PC-3 (cell line): ENCODE data around the gene RPS25. TPM values are rescaled to one million over a fixed set of nuclear protein-coding genes. Genes with fewer than 3 reads are reported as not detected.
"Not testable (repeated sequence)": the region's sequence is repeated elsewhere in the genome, so short reads cannot be mapped to it uniquely, and the experiment has no call there.

Source experiments
- ATAC-seq: fragments of 200-7000 bp; cut with Tn5 transposase; 2 replicates; pipeline ENCODE4 v1.9.1; 2020; ENCODE audit warnings: mild to moderate bottlenecking, moderate library complexity
- BruUV-seq: library from RNA; stranded (reverse); fragments of 400-500 nt; replicated peaks from 2 replicates; lab custom pipeline; 2021; lab: Mats Ljungman, UMichigan
- CTCF ChIA-PET: fragments of 300-600 bp; sonication (Branson Sonifier 250); formaldehyde crosslinking; loops from one replicate; lab custom pipeline; 2022; ENCODE audit warnings: antibody characterized with exemption; lab: Charles Lee
- POLR2A ChIA-PET: fragments of 300-600 bp; sonication (Branson Sonifier 250); formaldehyde crosslinking; loops from one replicate; lab custom pipeline; 2022; ENCODE audit warnings: antibody characterized with exemption; ENCODE audit not compliant: unreplicated experiment; lab: Charles Lee
- DNase-seq: peaks from one replicate; pipeline ENCODE4 v3.0.0-alpha.2; 2015
- H2AFZ ChIP-seq: fragments of 300-600 bp; sonication (generic); 2 replicates; pipeline ENCODE4 v1.6.0; 2016; ENCODE audit warnings: antibody characterized with exemption, low read length
- H3F3A ChIP-seq: fragments of 300-600 bp; sonication (generic); one replicate; pipeline ENCODE4 v1.6.0; 2017; ENCODE audit warnings: antibody characterized with exemption, low read length, control low read depth, mild to moderate bottlenecking; ENCODE audit not compliant: unreplicated experiment
- H3K27ac ChIP-seq: fragments of 300-600 bp; sonication (generic); 2 replicates; pipeline ENCODE4 v1.5.1; 2016; ENCODE audit warnings: mild to moderate bottlenecking, low read length
- H3K27me3 ChIP-seq: fragments of 300-600 bp; sonication (generic); 2 replicates; pipeline ENCODE4 v1.6.1; 2016; ENCODE audit warnings: low read length, mixed read lengths
- H3K36me3 ChIP-seq: fragments of 300-600 bp; sonication (generic); 2 replicates; pipeline ENCODE4 v1.6.1; 2016; ENCODE audit warnings: low read depth, mixed run types, low read length, mixed read lengths
- H3K4me1 ChIP-seq: fragments of 300-600 bp; sonication (generic); 2 replicates; pipeline ENCODE4 v1.5.1; 2016; ENCODE audit warnings: low read length; ENCODE audit not compliant: insufficient read depth
- H3K4me2 ChIP-seq: fragments of 300-600 bp; sonication (generic); 2 replicates; pipeline ENCODE4 v1.6.0; 2016; ENCODE audit warnings: low read length
- H3K4me3 ChIP-seq: fragments of 300-600 bp; sonication (generic); 2 replicates; pipeline ENCODE4 v1.5.1; 2016; ENCODE audit warnings: mild to moderate bottlenecking, low read length, mixed read lengths
- H3K79me2 ChIP-seq: fragments of 300-600 bp; sonication (generic); 2 replicates; pipeline ENCODE4 v1.6.1; 2017; ENCODE audit warnings: low read length, mixed read lengths
- H3K9ac ChIP-seq: fragments of 300-600 bp; sonication (generic); 2 replicates; pipeline ENCODE4 v1.6.0; 2016; ENCODE audit warnings: mild to moderate bottlenecking, low read length
- H3K9me2 ChIP-seq: fragments of 300-600 bp; sonication (generic); replicated peaks from 2 replicates; pipeline ENCODE4 v1.6.1; 2016; ENCODE audit warnings: mixed run types, low read length, mixed read lengths
- H3K9me3 ChIP-seq: fragments of 300-600 bp; sonication (generic); 2 replicates; pipeline ENCODE4 v1.6.1; 2016; ENCODE audit warnings: low read length, mixed read lengths
- H4K20me1 ChIP-seq: fragments of 300-600 bp; sonication (generic); 2 replicates; pipeline ENCODE4 v1.6.1; 2016; ENCODE audit warnings: low read length, mixed read lengths
- EZH2 ChIP-seq: fragments of 300-600 bp; sonication (generic); IDR thresholded peaks from one replicate; pipeline ENCODE4 v1.6.1; 2017; ENCODE audit warnings: antibody characterized with exemption, mild to moderate bottlenecking, low read length; ENCODE audit not compliant: unreplicated experiment
- EZH2phosphoT487 ChIP-seq: fragments of 300-600 bp; sonication (generic); IDR thresholded peaks from 2 replicates; pipeline ENCODE4 v1.6.1; 2018; ENCODE audit warnings: mild to moderate bottlenecking, antibody characterized with exemption, low read length, borderline replicate concordance
- intact Hi-C: fragments of 100-400 bp; cut with micrococcal nuclease; formaldehyde crosslinking; loops from 2 replicates; pipeline ENCODE4 v1.9.0; 2023
- total RNA-seq: library from RNA; depleted of rRNA; stranded (reverse); fragments of >200 nt; gene quantifications from 2 replicates; pipeline ENCODE4 v1.2.3, GENCODE V29; 2014
- TF ChIP-seq, protein P1 (sequence below): fragments of 300-600 bp; sonication (generic); conservative IDR thresholded peaks from 2 replicates; pipeline ENCODE4 v1.5.1; 2017; ENCODE audit warnings: antibody characterized with exemption, low read depth, mild to moderate bottlenecking, low read length

Gene RPS25
- total RNA-seq, 1 experiment from 2014 or later: 931 TPM

DNA sequence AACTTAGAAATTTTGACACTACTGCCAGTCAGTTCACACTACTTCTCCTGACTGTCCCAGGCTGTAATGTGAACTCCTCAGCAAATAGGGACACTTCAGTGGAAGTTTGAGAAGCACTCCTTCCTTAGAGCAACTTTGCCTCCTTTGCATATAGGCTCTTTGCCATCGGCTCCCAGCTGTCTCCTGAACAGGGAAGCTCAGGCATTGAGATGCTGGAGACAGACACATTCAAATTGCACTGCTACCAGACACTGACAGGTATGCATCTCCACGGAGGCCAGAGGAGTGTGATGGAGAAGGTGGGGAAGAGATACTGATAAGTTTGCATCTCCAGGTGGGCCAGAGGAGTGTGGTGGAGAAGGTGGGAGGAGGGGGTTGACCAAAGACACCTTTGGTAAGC lies 1.9 kb upstream of the RPS25 start:
- CTCF ChIA-PET: interaction anchor here (0.6 to 0.9 kb wide), 2 partner anchors 76 to 78 kb away, joined by 3 to 5 read pairs; no protein-coding TSS in a partner anchor
- no peak overlapping the region for H3K27ac ChIP-seq
- BruUV-seq: no TSS peak
- intact Hi-C loops: loop anchor here (2.0 to 5.0 kb wide), 2 partner anchors 21 to 37 kb away; partner anchors contain the start of genes CENATAC and HYOU1
- H3K4me3 ChIP-seq: peak overlapping the region; percentile 98
- DNase-seq: peak; percentile 34
- no peak for ATAC-seq
- H3K79me2 ChIP-seq: peaks cover 75% of the 10 kb centered on the region
- H3K4me2 ChIP-seq: peak overlapping the region; percentile 94
- TF ChIP-seq EZH2phosphoT487: no peak
- TF ChIP-seq EZH2: no peak
- TF ChIP-seq, protein P1, sequence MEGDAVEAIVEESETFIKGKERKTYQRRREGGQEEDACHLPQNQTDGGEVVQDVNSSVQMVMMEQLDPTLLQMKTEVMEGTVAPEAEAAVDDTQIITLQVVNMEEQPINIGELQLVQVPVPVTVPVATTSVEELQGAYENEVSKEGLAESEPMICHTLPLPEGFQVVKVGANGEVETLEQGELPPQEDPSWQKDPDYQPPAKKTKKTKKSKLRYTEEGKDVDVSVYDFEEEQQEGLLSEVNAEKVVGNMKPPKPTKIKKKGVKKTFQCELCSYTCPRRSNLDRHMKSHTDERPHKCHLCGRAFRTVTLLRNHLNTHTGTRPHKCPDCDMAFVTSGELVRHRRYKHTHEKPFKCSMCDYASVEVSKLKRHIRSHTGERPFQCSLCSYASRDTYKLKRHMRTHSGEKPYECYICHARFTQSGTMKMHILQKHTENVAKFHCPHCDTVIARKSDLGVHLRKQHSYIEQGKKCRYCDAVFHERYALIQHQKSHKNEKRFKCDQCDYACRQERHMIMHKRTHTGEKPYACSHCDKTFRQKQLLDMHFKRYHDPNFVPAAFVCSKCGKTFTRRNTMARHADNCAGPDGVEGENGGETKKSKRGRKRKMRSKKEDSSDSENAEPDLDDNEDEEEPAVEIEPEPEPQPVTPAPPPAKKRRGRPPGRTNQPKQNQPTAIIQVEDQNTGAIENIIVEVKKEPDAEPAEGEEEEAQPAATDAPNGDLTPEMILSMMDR: no peak
- H4K20me1 ChIP-seq: peaks cover 27% of the 10 kb centered on the region
- no peaks in the 10 kb centered on the region for H3K9me3 ChIP-seq
- peak overlapping the region; percentile 99; the same call in 1 of the 2 replicates for H3K9ac ChIP-seq
- no peaks in the 10 kb centered on the region for H3K9me2 ChIP-seq
- no peaks in the 10 kb centered on the region for H3K27me3 ChIP-seq
- peaks cover 22% of the 10 kb centered on the region for H3F3A ChIP-seq
- POLR2A ChIA-PET: interaction anchor here (0.6 to 1.3 kb wide), 2 partner anchors 9 to 22 kb away, joined by 4 read pairs; partner anchors contain the start of gene CENATAC
- H3K36me3 ChIP-seq: peaks cover 59% of the 10 kb centered on the region
- H3K4me1 ChIP-seq: peaks cover 31% of the 10 kb centered on the region
- H2AFZ ChIP-seq: no peak overlapping the region

DNA sequence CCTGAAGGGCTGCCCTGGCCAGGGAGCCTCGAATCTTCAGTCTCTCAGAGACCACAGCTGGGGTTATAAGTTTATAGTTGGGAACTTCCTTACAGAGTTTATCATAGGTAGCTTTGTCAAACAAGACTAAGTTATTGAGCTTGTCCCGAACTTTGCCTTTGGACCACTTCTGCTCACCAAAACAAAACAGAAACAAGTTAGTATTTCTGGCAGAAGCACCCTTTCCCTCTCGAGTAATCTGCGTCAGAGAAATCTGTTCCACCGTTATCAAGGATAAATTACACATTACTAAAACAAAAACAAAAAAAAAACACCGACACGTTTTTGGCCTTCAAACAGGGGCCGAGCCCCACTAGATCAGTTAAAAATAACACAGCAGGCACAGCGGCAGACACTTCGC lies 766 bp downstream of the RPS25 start:
- intact Hi-C loops: loop anchor here (5.0 kb wide), 1 partner anchor 40 kb away; the partner anchor contains the start of gene HYOU1
- H2AFZ ChIP-seq, H3K27me3 ChIP-seq, CTCF ChIA-PET, ATAC-seq, H3K9me3 ChIP-seq, POLR2A ChIA-PET, H3K9me2 ChIP-seq, BruUV-seq, DNase-seq: not testable (repeated sequence)
- Histone ChIP-seq H3K79me2 (peaks cover 69% of the 10 kb centered on the region), H3K27ac (peak overlapping the region; percentile 88), H3F3A (peaks cover 28% of the 10 kb centered on the region), H3K9ac (peak overlapping the region; percentile 99), H3K4me1 (peaks cover 31% of the 10 kb centered on the region), H3K36me3 (peaks cover 54% of the 10 kb centered on the region), H3K4me2 (peak overlapping the region; percentile 94), H3K4me3 (peak overlapping the region; percentile 98), H4K20me1 (peaks cover 31% of the 10 kb centered on the region)

DNA sequence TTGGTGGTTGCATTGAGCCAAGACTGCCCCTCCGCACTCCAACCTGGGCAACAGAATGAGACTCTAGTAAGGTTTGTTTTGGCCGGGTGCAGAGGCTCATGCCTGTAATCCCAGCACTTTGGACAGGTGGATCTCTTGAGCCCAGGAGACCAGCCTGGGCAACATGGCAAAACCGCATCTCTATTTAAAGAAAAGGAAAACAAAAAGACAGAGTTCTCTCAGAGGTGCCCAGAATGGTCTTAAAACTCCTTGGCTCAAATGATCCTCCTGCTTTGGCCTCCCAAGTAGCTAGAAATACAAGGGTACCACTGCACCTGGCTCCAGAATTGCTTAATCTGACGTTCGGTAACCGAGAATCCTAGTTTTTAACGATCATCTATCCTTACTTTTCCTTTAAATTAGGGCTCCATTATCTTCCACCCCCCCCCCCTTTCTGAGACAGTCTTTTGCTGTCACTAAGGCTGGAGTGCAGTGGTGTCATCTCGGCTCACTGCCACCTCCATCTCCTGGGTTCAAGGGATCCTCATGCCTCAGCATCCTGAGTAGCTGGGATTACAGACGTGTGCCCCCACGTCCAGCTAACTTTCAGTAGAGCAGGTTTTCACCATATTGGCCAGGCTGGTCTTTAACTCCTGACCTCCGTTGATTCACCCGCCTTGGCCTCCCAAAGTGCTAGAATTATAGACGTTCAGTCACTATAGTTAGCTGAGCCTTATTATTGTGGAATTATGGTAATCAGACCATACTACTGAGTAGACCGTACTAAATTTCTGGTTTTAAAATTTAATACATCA lies 1.7 kb downstream of the RPS25 start:
- CTCF ChIA-PET: no interaction called here
- peak overlapping the region; percentile 94 for H3K4me2 ChIP-seq
- ATAC-seq: no peak
- H3F3A ChIP-seq: peaks cover 30% of the 10 kb centered on the region
- no peaks in the 10 kb centered on the region for H3K9me2 ChIP-seq
- no peak overlapping the region for H3K27ac ChIP-seq
- peaks cover 46% of the 10 kb centered on the region for H3K36me3 ChIP-seq
- H3K9ac ChIP-seq: peak overlapping the region; percentile 99
- peaks cover 31% of the 10 kb centered on the region for H4K20me1 ChIP-seq
- no peak for DNase-seq
- H3K27me3 ChIP-seq: no peaks in the 10 kb centered on the region
- TF ChIP-seq EZH2 (no peak), EZH2phosphoT487 (no peak)
- TF ChIP-seq, protein P1: no peak
- intact Hi-C loops: loop anchor here (5.0 kb wide), 1 partner anchor 41 kb away; the partner anchor contains the start of gene HYOU1
- H3K4me3 ChIP-seq: peak overlapping the region; percentile 98
- no peak overlapping the region for H2AFZ ChIP-seq
- no peaks in the 10 kb centered on the region for H3K9me3 ChIP-seq
- H3K79me2 ChIP-seq: peaks cover 63% of the 10 kb centered on the region
- BruUV-seq: no TSS peak
- peaks cover 29% of the 10 kb centered on the region for H3K4me1 ChIP-seq
- POLR2A ChIA-PET: interaction anchor here (0.7 kb wide), 1 partner anchor 22 kb away, joined by 3 read pairs; no protein-coding TSS in a partner anchor
